Hepatocyte (in vitro differentiated cells): ENCODE measurements around the gene RAP1GAP2.

Experiments
- CTCF ChIP-seq: fragments of 200-600 bp; sonication (generic); IDR thresholded peaks from 2 replicates; pipeline ENCODE4 v1.5.1; 2016; ENCODE audit warnings: antibody characterized with exemption, mild to moderate bottlenecking; ENCODE audit not compliant: poor library complexity
- EZH2 ChIP-seq: fragments of 200-600 bp; sonication (generic); IDR thresholded peaks from 2 replicates; pipeline ENCODE4 v1.6.1; 2016; ENCODE audit warnings: antibody characterized with exemption, mild to moderate bottlenecking, borderline replicate concordance
- EZH2phosphoT487 ChIP-seq: fragments of 200-600 bp; sonication (generic); IDR thresholded peaks from one replicate; pipeline ENCODE4 v1.6.1; 2018; ENCODE audit warnings: antibody characterized with exemption, mild to moderate bottlenecking, low read depth, moderate library complexity; ENCODE audit not compliant: unreplicated experiment, severe bottlenecking

- TF ChIP-seq CTCF (no peak), EZH2 (no peak), EZH2phosphoT487 (no peak)
Measured at GRCh38 chr17:3008336-3009288, 212.4 kb downstream of the RAP1GAP2 start.
